Measurements from ENCODE around the gene MEF2A. TPM values are rescaled to one million over a fixed set of nuclear protein-coding genes. Genes with fewer than 3 reads are reported as not detected.

The MEF2A gene
- total and polyA plus RNA-seq, 9 of the 15 experiments (the other 6 are each of a cell fraction or from before 2014, with no cell fraction given) = 1.6 to 18.7 (median 8.7) TPM

GRCh38 chr15:99651023-99651807 lies 85.4 kb downstream of the MEF2A start (continued):
- no peak for TF ChIP-seq GABPA (tag; conservative IDR thresholded peaks at IDR 0.05; ENCODE audit: low read depth)
- no peak for TF ChIP-seq ESRRB (CRISPR knock-in tag; IDR thresholded peaks at IDR 0.05; ENCODE audit: borderline replicate concordance)
- no peak for TF ChIP-seq FOXK2 (conservative IDR thresholded peaks at IDR 0.05 in 1 of 2, IDR thresholded peaks at IDR 0.05 in 1 of 2; ENCODE audit: low read depth in 2 of 2)
- TF ChIP-seq CHD4 (IDR thresholded peaks at IDR 0.05; ENCODE audit: insufficient read depth, insufficient replicate concordance, low read depth, low read length, poor library complexity, severe bottlenecking) = no peak
- TF ChIP-seq ATF4 (CRISPR knock-in tag; IDR thresholded peaks at IDR 0.05) = no peak
- no peak for TF ChIP-seq MCM3 (IDR thresholded peaks at IDR 0.05)
- no peak for TF ChIP-seq ZNF695 (CRISPR knock-in tag; IDR thresholded peaks at IDR 0.05)

GRCh38 chr15:99656205-99656604 lies 90.4 kb downstream of the MEF2A start:
- Histone ChIP-seq H3K9ac (ENCODE audit: insufficient read depth in 1 of 2, low read depth in 2 of 2, low read length in 2 of 2) (no peak overlapping the region), H3K27me3 (ENCODE audit: control insufficient read depth in 2 of 2, insufficient read depth in 2 of 2, low read length in 2 of 2) (no peaks in the 10 kb centered on the region), H3K36me3 (ENCODE audit: control insufficient read depth, insufficient read depth, low read length) (no peaks in the 10 kb centered on the region), H3K4me3 (no peak overlapping the region), H3K9me3 (replicated peaks; ENCODE audit: control insufficient read depth, insufficient read depth, low read depth, low read length) (no peaks in the 10 kb centered on the region), H3K4me1 (replicated peaks in 1 of 2; ENCODE audit: control insufficient read depth in 2 of 2, insufficient read depth in 2 of 2, low read length in 2 of 2) (no peaks in the 10 kb centered on the region), H2AFZ (ENCODE audit: low read depth, low read length) (no peak overlapping the region), H4K20me1 (replicated peaks; ENCODE audit: control insufficient read depth, insufficient read depth, low read length) (no peaks in the 10 kb centered on the region), H3K4me2 (ENCODE audit: insufficient read depth, low read length) (no peak overlapping the region), H3K79me2 (ENCODE audit: control insufficient read depth, insufficient read depth, low read length) (no peaks in the 10 kb centered on the region), H3K9me1 (ENCODE audit: control insufficient read depth, insufficient read depth, low read length) (no peaks in the 10 kb centered on the region), H3K27ac (ENCODE audit: extremely low read depth, low read depth, low read length) (no peak overlapping the region)
- BruUV-seq (replicated peaks) = no TSS peak
- no peak for DNase-seq (ENCODE audit: extremely low read depth in 1 of 4, low spot score in 3 of 4)
- no peak for ATAC-seq
- 59% methylated on average over 1 of the region's 1 CpG for WGBS (ENCODE audit: insufficient coverage, low coverage, missing lambda C conversion rate)
- intact Hi-C loops (cut with micrococcal nuclease) (no loop called here), in situ Hi-C loops (cut with MboI) (no loop called here)
- ChIA-PET CTCF (ENCODE audit: low intra/inter-chr PET ratio) (no interaction called here), POLR2A (no interaction called here)
- FAIRE-seq = no peak
- TF ChIP-seq ZMIZ1 (IDR thresholded peaks at IDR 0.05; ENCODE audit: low read depth in 2 of 2, low read length in 2 of 2) (no peak), ZBTB1 (CRISPR knock-in tag; IDR thresholded peaks at IDR 0.05; ENCODE audit: borderline replicate concordance, low read depth) (no peak), MLLT1 (IDR thresholded peaks at IDR 0.05) (no peak), ZHX1 (conservative IDR thresholded peaks at IDR 0.05; ENCODE audit: low read length) (no peak)

Measured in K562 (cell line).